Measurements from ENCODE around the gene NUB1. TPM values are rescaled to one million over a fixed set of nuclear protein-coding genes. Genes with fewer than 3 reads are reported as not detected.

The NUB1 gene
- total RNA-seq, 1 donor from 2014 or later: 36.5 TPM

GRCh38 chr7:151340794-151341356 is 737 bp upstream of the NUB1 start:
- peak; percentile 21 for ATAC-seq

GRCh38 chr7:151342102-151342646 is 562 bp downstream of the NUB1 start:
- ATAC-seq (no peak), DNase-seq (no peak)
- intact Hi-C loops (cut with micrococcal nuclease): no loop called here

More at GRCh38 chr7:151340794-151341356, 737 bp upstream of the NUB1 start:
- DNase-seq: no peak
- intact Hi-C loops (cut with micrococcal nuclease): no loop called here

GRCh38 chr7:151342811-151343210 is 1.2 kb downstream of the NUB1 start:
- intact Hi-C loops (cut with micrococcal nuclease): no loop called here
- no peak for DNase-seq
- ATAC-seq: no peak

- intact Hi-C loops (cut with micrococcal nuclease): no loop called here
- ATAC-seq: no peak
- DNase-seq: no peak
Measured at GRCh38 chr7:151343516-151343915, 1.9 kb downstream of the NUB1 start.

- no peak for ATAC-seq
- intact Hi-C loops (cut with micrococcal nuclease): no loop called here
- no peak for DNase-seq
Measured at GRCh38 chr7:151345576-151346469, 4.2 kb downstream of the NUB1 start.

- ATAC-seq: no peak
- no peak for DNase-seq
- intact Hi-C loops (cut with micrococcal nuclease): no loop called here
Measured at GRCh38 chr7:151346470-151346769, 4.8 kb downstream of the NUB1 start.

- intact Hi-C loops (cut with micrococcal nuclease): no loop called here
- DNase-seq: no peak
Measured at GRCh38 chr7:151347200-151347599, 5.6 kb downstream of the NUB1 start.

GRCh38 chr7:151348970-151349369 is 7.4 kb downstream of the NUB1 start:
- intact Hi-C loops (cut with micrococcal nuclease): no loop called here

More at GRCh38 chr7:151347200-151347599, 5.6 kb downstream of the NUB1 start:
- ATAC-seq: no peak

GRCh38 chr7:151349507-151349853 is 7.9 kb downstream of the NUB1 start:
- ATAC-seq (peak; percentile 36), DNase-seq (no peak)
- intact Hi-C loops (cut with micrococcal nuclease): no loop called here

More at GRCh38 chr7:151348970-151349369, 7.4 kb downstream of the NUB1 start:
- ATAC-seq: no peak
- no peak for DNase-seq

GRCh38 chr7:151351027-151351426 is 9.4 kb downstream of the NUB1 start:
- no peak for ATAC-seq
- no peak for DNase-seq
- intact Hi-C loops (cut with micrococcal nuclease): loop anchor here (5.0 kb wide), 1 partner anchor 39 kb away; no protein-coding TSS in a partner anchor

GRCh38 chr7:151351967-151352366 is 10.4 kb downstream of the NUB1 start:
- intact Hi-C loops (cut with micrococcal nuclease): loop anchor here (5.0 kb wide), 1 partner anchor 40 kb away; no protein-coding TSS in a partner anchor

GRCh38 chr7:151352512-151352911 is 10.9 kb downstream of the NUB1 start:
- intact Hi-C loops (cut with micrococcal nuclease): loop anchor here (5.0 kb wide), 1 partner anchor 40 kb away; no protein-coding TSS in a partner anchor
- DNase-seq (no peak), ATAC-seq (no peak)

More at GRCh38 chr7:151351967-151352366, 10.4 kb downstream of the NUB1 start:
- ATAC-seq (no peak), DNase-seq (no peak)

GRCh38 chr7:151361193-151361959 is 19.8 kb downstream of the NUB1 start:
- DNase-seq: no peak
- intact Hi-C loops (cut with micrococcal nuclease): loop anchor here (10.0 kb wide), 1 partner anchor 83 kb away; the partner anchor contains the start of gene CRYGN
- no peak for ATAC-seq

GRCh38 chr7:151363182-151363581 is 21.6 kb downstream of the NUB1 start:
- ATAC-seq: no peak
- DNase-seq: no peak
- intact Hi-C loops (cut with micrococcal nuclease): loop anchor here (10.0 kb wide), 1 partner anchor 82 kb away; the partner anchor contains the start of gene CRYGN

- ATAC-seq (no peak), DNase-seq (no peak)
- intact Hi-C loops (cut with micrococcal nuclease): loop anchor here (10.0 kb wide), 1 partner anchor 78 kb away; the partner anchor contains the start of gene CRYGN
Measured at GRCh38 chr7:151366166-151366879, 24.7 kb downstream of the NUB1 start.

- ATAC-seq (peak; percentile 79), DNase-seq (no peak)
- intact Hi-C loops (cut with micrococcal nuclease): loop anchor here (10.0 kb wide), 1 partner anchor 78 kb away; the partner anchor contains the start of gene CRYGN
Measured at GRCh38 chr7:151366880-151367222, 25.2 kb downstream of the NUB1 start.

- no peak for DNase-seq
- intact Hi-C loops (cut with micrococcal nuclease): loop anchor here (10.0 kb wide), 1 partner anchor 78 kb away; the partner anchor contains the start of gene CRYGN
- no peak for ATAC-seq
Measured at GRCh38 chr7:151367284-151367683, 25.7 kb downstream of the NUB1 start.

GRCh38 chr7:151368136-151368571 is 26.5 kb downstream of the NUB1 start:
- intact Hi-C loops (cut with micrococcal nuclease): loop anchor here (10.0 kb wide), 1 partner anchor 77 kb away; the partner anchor contains the start of gene CRYGN
- ATAC-seq (peak; percentile 96), DNase-seq (peak; percentile 90)
